Measurements from ENCODE around the gene SNRNP40. TPM values are rescaled to one million over a fixed set of nuclear protein-coding genes. Genes with fewer than 3 reads are reported as not detected.

SNRNP40 gene
- total RNA-seq, 2 experiments from 2014 or later, result 99.9 to 190 TPM

DNA sequence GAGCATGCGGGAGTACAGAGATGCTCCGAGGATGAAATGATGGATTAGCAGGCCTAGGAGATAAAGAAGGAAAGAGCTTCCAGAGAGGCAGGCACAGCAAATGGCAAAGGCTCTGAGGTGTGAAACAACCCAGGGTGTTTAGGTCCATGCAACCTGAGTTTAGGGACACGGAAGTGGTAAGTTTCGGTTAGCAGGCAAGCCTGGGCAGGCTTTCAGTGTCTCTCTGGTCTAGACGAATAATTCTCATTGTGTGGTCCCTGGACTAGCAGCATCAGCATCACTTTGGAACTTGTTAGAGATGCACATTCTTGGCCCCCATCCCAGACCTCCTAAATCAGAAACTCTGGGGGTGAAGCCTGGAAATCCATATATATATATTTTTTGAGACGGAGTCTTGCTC lies 75.5 kb downstream of the SNRNP40 start:
- Histone ChIP-seq H3K4me3 (ENCODE audit: low read depth, low read length, poor library complexity, severe bottlenecking) (no peak overlapping the region), H4K20me1 (ENCODE audit: insufficient read depth, low read length) (no peaks in the 10 kb centered on the region), H2AFZ (ENCODE audit: low read length) (no peak overlapping the region), H3K4me1 (ENCODE audit: insufficient read depth, low read length, poor library complexity, severe bottlenecking) (no peaks in the 10 kb centered on the region), H3K27ac (ENCODE audit: low read depth, low read length, poor library complexity, severe bottlenecking) (no peak overlapping the region), H3K4me2 (ENCODE audit: low read length) (no peak overlapping the region), H3K9me2 (ENCODE audit: insufficient read depth, low read length) (no peaks in the 10 kb centered on the region), H3K36me3 (ENCODE audit: insufficient read depth, low read length) (no peaks in the 10 kb centered on the region), H3K79me2 (ENCODE audit: insufficient read depth, low read depth, low read length) (no peaks in the 10 kb centered on the region), H3K9me3 (ENCODE audit: low read length) (no peaks in the 10 kb centered on the region)
- DNase-seq (ENCODE audit: low spot score), result no peak
- no TSS peak for BruUV-seq (replicated peaks)
- TF ChIP-seq EZH2phosphoT487 (IDR thresholded peaks at IDR 0.05; ENCODE audit: borderline replicate concordance, low read depth, low read length), result no peak
- TF ChIP-seq, protein P1, sequence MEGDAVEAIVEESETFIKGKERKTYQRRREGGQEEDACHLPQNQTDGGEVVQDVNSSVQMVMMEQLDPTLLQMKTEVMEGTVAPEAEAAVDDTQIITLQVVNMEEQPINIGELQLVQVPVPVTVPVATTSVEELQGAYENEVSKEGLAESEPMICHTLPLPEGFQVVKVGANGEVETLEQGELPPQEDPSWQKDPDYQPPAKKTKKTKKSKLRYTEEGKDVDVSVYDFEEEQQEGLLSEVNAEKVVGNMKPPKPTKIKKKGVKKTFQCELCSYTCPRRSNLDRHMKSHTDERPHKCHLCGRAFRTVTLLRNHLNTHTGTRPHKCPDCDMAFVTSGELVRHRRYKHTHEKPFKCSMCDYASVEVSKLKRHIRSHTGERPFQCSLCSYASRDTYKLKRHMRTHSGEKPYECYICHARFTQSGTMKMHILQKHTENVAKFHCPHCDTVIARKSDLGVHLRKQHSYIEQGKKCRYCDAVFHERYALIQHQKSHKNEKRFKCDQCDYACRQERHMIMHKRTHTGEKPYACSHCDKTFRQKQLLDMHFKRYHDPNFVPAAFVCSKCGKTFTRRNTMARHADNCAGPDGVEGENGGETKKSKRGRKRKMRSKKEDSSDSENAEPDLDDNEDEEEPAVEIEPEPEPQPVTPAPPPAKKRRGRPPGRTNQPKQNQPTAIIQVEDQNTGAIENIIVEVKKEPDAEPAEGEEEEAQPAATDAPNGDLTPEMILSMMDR (conservative IDR thresholded peaks at IDR 0.05; ENCODE audit: low read length), result no peak
- CTCF ChIA-PET (ENCODE audit: unreplicated experiment), result no interaction called here
- intact Hi-C loops (cut with micrococcal nuclease; ENCODE audit: unreplicated experiment), result no loop called here
- POLR2A ChIA-PET, result no interaction called here

DNA sequence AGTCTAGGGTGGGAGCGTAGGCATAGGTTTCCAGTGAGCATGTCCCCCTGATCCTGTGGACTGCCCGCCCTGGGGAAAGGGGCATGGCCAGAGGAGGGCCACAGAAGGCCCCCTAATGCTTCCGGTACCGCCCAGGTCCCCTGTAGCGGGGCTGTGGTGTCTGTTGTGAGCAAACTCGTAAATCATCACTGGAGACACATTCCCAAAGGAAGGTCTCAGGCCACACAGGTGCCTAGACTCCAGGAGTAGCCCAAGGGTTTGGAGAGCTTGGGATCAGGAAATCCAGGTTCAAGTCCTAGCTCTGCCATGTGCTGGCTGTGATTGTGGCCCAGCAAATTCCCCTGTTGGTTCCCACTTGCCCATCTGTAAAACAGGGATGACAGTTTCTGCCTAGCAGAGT lies 77.1 kb downstream of the SNRNP40 start:
- Histone ChIP-seq H3K27ac (ENCODE audit: low read depth, low read length, poor library complexity, severe bottlenecking) (no peak overlapping the region), H3K4me2 (ENCODE audit: low read length) (no peak overlapping the region), H2AFZ (ENCODE audit: low read length) (no peak overlapping the region), H3K36me3 (ENCODE audit: insufficient read depth, low read length) (no peaks in the 10 kb centered on the region), H3K9me3 (ENCODE audit: low read length) (no peaks in the 10 kb centered on the region), H3K4me1 (ENCODE audit: insufficient read depth, low read length, poor library complexity, severe bottlenecking) (no peaks in the 10 kb centered on the region), H3K9me2 (ENCODE audit: insufficient read depth, low read length) (no peaks in the 10 kb centered on the region), H3K79me2 (ENCODE audit: insufficient read depth, low read depth, low read length) (no peaks in the 10 kb centered on the region), H3K4me3 (ENCODE audit: low read depth, low read length, poor library complexity, severe bottlenecking) (no peak overlapping the region), H4K20me1 (ENCODE audit: insufficient read depth, low read length) (no peaks in the 10 kb centered on the region)
- TF ChIP-seq EZH2phosphoT487 (IDR thresholded peaks at IDR 0.05; ENCODE audit: borderline replicate concordance, low read depth, low read length), result no peak
- TF ChIP-seq, protein P1 (conservative IDR thresholded peaks at IDR 0.05; ENCODE audit: low read length), result no peak
- intact Hi-C loops (cut with micrococcal nuclease; ENCODE audit: unreplicated experiment), result no loop called here
- ChIA-PET POLR2A (no interaction called here), CTCF (ENCODE audit: unreplicated experiment) (no interaction called here)
- no peak for DNase-seq (ENCODE audit: low spot score)
- no TSS peak for BruUV-seq (replicated peaks)

DNA sequence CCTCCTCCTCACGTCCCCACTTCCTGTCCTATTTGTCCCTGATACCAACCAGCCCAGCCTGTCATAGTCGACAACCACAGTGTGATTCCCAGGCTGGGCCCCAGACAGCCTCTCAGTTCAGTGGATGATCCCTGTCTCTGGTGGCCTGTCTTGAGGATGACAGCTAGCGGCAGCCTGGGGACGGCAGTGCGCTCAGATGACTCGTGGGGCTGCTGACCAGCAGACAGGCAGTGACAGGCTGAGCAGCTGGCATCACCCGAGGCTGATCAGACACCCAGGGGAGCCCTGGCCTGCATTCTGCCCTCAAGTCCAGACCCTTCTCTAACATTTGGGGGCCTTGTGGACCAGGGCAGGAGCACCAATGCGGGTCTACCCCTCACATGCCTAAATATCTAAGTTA lies 77.9 kb downstream of the SNRNP40 start:
- Histone ChIP-seq H3K4me3 (ENCODE audit: low read depth, low read length, poor library complexity, severe bottlenecking) (no peak overlapping the region), H3K4me1 (ENCODE audit: insufficient read depth, low read length, poor library complexity, severe bottlenecking) (no peaks in the 10 kb centered on the region), H3K4me2 (ENCODE audit: low read length) (no peak overlapping the region), H3K36me3 (ENCODE audit: insufficient read depth, low read length) (no peaks in the 10 kb centered on the region), H2AFZ (ENCODE audit: low read length) (no peak overlapping the region), H3K9me3 (ENCODE audit: low read length) (no peaks in the 10 kb centered on the region), H4K20me1 (ENCODE audit: insufficient read depth, low read length) (no peaks in the 10 kb centered on the region), H3K79me2 (ENCODE audit: insufficient read depth, low read depth, low read length) (no peaks in the 10 kb centered on the region), H3K27ac (ENCODE audit: low read depth, low read length, poor library complexity, severe bottlenecking) (no peak overlapping the region), H3K9me2 (ENCODE audit: insufficient read depth, low read length) (no peaks in the 10 kb centered on the region)
- DNase-seq (ENCODE audit: low spot score), result no peak
- no peak for TF ChIP-seq EZH2phosphoT487 (IDR thresholded peaks at IDR 0.05; ENCODE audit: borderline replicate concordance, low read depth, low read length)
- TF ChIP-seq, protein P1 (conservative IDR thresholded peaks at IDR 0.05; ENCODE audit: low read length), result no peak
- intact Hi-C loops (cut with micrococcal nuclease; ENCODE audit: unreplicated experiment), result no loop called here
- CTCF ChIA-PET (ENCODE audit: unreplicated experiment), result interaction anchor here (0.6 kb wide), 1 partner anchor 15 kb away, joined by 4 read pairs; no protein-coding TSS in a partner anchor
- no TSS peak for BruUV-seq (replicated peaks)
- POLR2A ChIA-PET, result interaction anchor here (0.6 kb wide), 1 partner anchor 78 kb away, joined by 3 read pairs; the partner anchor contains the start of genes SNRNP40 and ZCCHC17

Data from OCI-LY7 (cell line).